Naive thymus-derived CD4-positive, alpha-beta T cell (primary cell): ENCODE results near the gene NOS3. TPM values are rescaled to one million over a fixed set of nuclear protein-coding genes. Genes with fewer than 3 reads are reported as not detected.

ENCODE experiments used
- ATAC-seq: fragments of 150-1000 bp; cut with Tn5 transposase; 2 replicates; pipeline ENCODE4 v1.10.0; 2021; ENCODE audit warnings: mild to moderate bottlenecking, moderate library complexity
- CTCF ChIA-PET: fragments of 350-600 bp; sonication (Branson Sonifier 250); formaldehyde crosslinking; loops from one replicate; lab custom pipeline; 2021; ENCODE audit warnings: antibody characterized with exemption; lab: Charles Lee
- POLR2A ChIA-PET: fragments of 350-600 bp; sonication (Branson Sonifier 250); formaldehyde crosslinking; loops from one replicate; lab custom pipeline; 2021; ENCODE audit warnings: antibody characterized with exemption, inconsistent platforms; lab: Charles Lee
- DNase-seq, 9 donors: peaks; one replicate each; pipeline versions ENCODE4 v3.0.0 to v3.0.0-alpha.2; 2020 to 2022; ENCODE audit warnings: mixed read lengths in 1 of 9
- H3K27ac ChIP-seq: one replicate; pipeline ENCODE4 v1.7.0; 2013; ENCODE audit warnings: mild to moderate bottlenecking, low read depth, low read length, moderate library complexity
- H3K27me3 ChIP-seq, 2 donors: one replicate each; pipeline ENCODE4 v1.7.0; 2013; ENCODE audit warnings: low read length in 2 of 2, mild to moderate bottlenecking in 2 of 2, moderate library complexity in 2 of 2; ENCODE audit not compliant: control insufficient read depth in 2 of 2, insufficient read depth in 2 of 2
- H3K36me3 ChIP-seq, 3 experiments: 1 replicate in 2 of 3; 2 replicates in 1 of 3; pipeline ENCODE4 v1.7.0; 2013; ENCODE audit warnings: low read length in 3 of 3, mild to moderate bottlenecking in 3 of 3, moderate library complexity in 1 of 3; ENCODE audit not compliant: insufficient read depth in 3 of 3, control insufficient read depth in 2 of 3
- H3K4me1 ChIP-seq, 2 donors: one replicate each; pipeline ENCODE4 v1.7.0; 2013; ENCODE audit warnings: low read length in 2 of 2, mild to moderate bottlenecking in 2 of 2, moderate library complexity in 1 of 2; ENCODE audit not compliant: control insufficient read depth in 2 of 2, insufficient read depth in 2 of 2
- H3K4me3 ChIP-seq: 2 replicates; pipeline ENCODE4 v1.7.0; 2013; ENCODE audit warnings: mild to moderate bottlenecking, low read length
- H3K9me3 ChIP-seq, 3 experiments: 1 replicate in 2 of 3; 2 replicates in 1 of 3; pipeline ENCODE4 v1.7.0; 2013; ENCODE audit warnings: low read length in 3 of 3; ENCODE audit not compliant: control insufficient read depth in 2 of 3
- H3K27ac Mint-ChIP-seq, 9 donors: one replicate each; pipeline ENCODE4 v1.8.0; 2020 to 2022; ENCODE audit warnings: mixed read lengths in 9 of 9, mild to moderate bottlenecking in 8 of 9, moderate library complexity in 5 of 9, inconsistent platforms in 2 of 9
- H3K27me3 Mint-ChIP-seq, 5 donors: one replicate each; pipeline ENCODE4 v1.8.0; 2021 to 2022; ENCODE audit warnings: mixed read lengths in 5 of 5, mild to moderate bottlenecking in 1 of 5
- H3K36me3 Mint-ChIP-seq, 5 donors: one replicate each; pipeline ENCODE4 v1.8.0; 2020 to 2022; ENCODE audit warnings: mixed read lengths in 5 of 5, mild to moderate bottlenecking in 3 of 5, inconsistent platforms in 1 of 5
- H3K4me1 Mint-ChIP-seq, 7 donors: one replicate each; pipeline ENCODE4 v1.8.0; 2020 to 2022; ENCODE audit warnings: mixed read lengths in 7 of 7, mild to moderate bottlenecking in 3 of 7, inconsistent platforms in 1 of 7
- H3K4me3 Mint-ChIP-seq, 10 donors: one replicate each; pipeline ENCODE4 v1.8.0; 2020 to 2022; ENCODE audit warnings: mild to moderate bottlenecking in 10 of 10, mixed read lengths in 10 of 10, moderate library complexity in 6 of 10, inconsistent platforms in 2 of 10
- H3K9me3 Mint-ChIP-seq, 11 donors: one replicate each; pipeline ENCODE4 v1.8.0; 2020 to 2022; ENCODE audit warnings: mixed read lengths in 11 of 11, mild to moderate bottlenecking in 4 of 11, inconsistent platforms in 1 of 11, moderate library complexity in 1 of 11
- intact Hi-C, 2 donors: fragments of 100-400 bp; cut with micrococcal nuclease; formaldehyde crosslinking; loops; one replicate each; pipeline ENCODE4 v1.15.1; 2023
- polyA plus RNA-seq, 2 donors: library from polyadenylated mRNA; unstranded; fragments of 300-500 nt; fragmentation: Illumina TruSeq; gene quantifications; one replicate each; pipeline ENCODE4 v1.2.3, GENCODE V29; 2021
- total RNA-seq, 6 experiments: library from RNA in 5 of 6; stranded (reverse) in 5 of 6; gene quantifications; 1 replicate in 5 of 6; 2 replicates in 1 of 6; pipeline ENCODE4 v1.2.3 and lab custom pipeline; 2021 to 2026

Gene NOS3
- total and polyA plus RNA-seq, 7 experiments from 2014 or later, result 2.8 to 19.1 (median 7.9) TPM

- H3K27ac ChIP-seq, result no peak overlapping the region
- H3K4me1 ChIP-seq, result no peaks in the 10 kb centered on the region
- CTCF ChIA-PET, result no interaction called here
- Mint-ChIP-seq H3K36me3 (peaks cover 1 to 22% (median 5%) of the 10 kb centered on the region in 5 donors), H3K4me1 (peaks cover 3 to 31% (median 23%) of the 10 kb centered on the region in 7 donors), H3K9me3 (no peaks in the 10 kb centered on the region), H3K27me3 (peaks cover 27 to 35% (median 32%) of the 10 kb centered on the region in 5 donors), H3K4me3 (no peak overlapping the region), H3K27ac (no peak overlapping the region)
- H3K36me3 ChIP-seq, result peaks cover 0 to 13% (median 0%) of the 10 kb centered on the region in 3 experiments
- H3K27me3 ChIP-seq, result no peaks in the 10 kb centered on the region
- POLR2A ChIA-PET, result no interaction called here
- H3K9me3 ChIP-seq, result no peaks in the 10 kb centered on the region
- H3K4me3 ChIP-seq, result no peak overlapping the region
- no peak for ATAC-seq
- intact Hi-C loops, result no loop called here
- DNase-seq, result no peak
Observed at GRCh38 chr7:150955519-150956394, 35.1 kb upstream of the NOS3 start.

DNA sequence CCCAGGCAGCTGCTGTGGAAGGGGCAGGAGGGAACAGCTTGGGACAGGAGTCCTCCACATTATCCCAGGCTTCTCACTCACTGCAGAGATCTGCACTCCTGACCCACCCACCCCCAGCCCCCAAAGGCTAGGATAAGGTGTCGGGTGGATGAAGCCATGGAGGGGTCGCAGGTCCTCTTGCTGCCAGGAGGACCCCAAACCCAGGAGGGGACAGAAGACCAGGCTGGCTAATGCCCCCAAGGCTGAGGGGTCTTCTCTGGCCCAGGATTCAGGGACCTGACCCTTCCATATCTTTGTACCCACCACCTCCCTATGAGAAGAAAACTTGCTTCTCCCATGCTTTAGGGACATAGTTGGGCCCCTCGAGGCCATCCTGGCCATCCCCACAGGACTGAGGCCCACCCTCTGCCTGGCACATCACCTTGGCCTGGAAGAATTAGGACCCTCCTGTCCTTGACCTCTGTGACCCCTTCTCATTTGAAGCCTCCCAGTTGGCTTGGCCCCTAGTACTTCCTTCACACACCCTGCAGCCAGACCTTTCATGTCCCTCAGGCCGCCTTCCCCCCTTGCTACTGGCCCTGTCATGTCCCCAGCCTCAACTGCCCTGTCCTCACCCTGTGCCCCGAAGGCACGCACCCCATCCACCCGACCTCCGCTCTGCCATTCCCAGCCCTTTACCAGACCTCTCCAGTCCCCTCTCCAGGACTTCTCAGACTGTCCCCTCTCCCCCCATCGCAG lies 34.3 kb upstream of the NOS3 start:
- Mint-ChIP-seq H3K4me1 (peaks cover 3 to 33% (median 23%) of the 10 kb centered on the region in 7 donors), H3K9me3 (no peaks in the 10 kb centered on the region), H3K4me3 (peak overlapping the region in 1 of 10 donors; percentile 41), H3K27me3 (peaks cover 27 to 35% (median 33%) of the 10 kb centered on the region in 5 donors), H3K27ac (no peak overlapping the region), H3K36me3 (peaks cover 1 to 19% (median 5%) of the 10 kb centered on the region in 5 donors)
- Histone ChIP-seq H3K9me3 (no peaks in the 10 kb centered on the region), H3K36me3 (peaks cover 0 to 8% (median 0%) of the 10 kb centered on the region in 3 experiments), H3K27ac (no peak overlapping the region), H3K4me3 (no peak overlapping the region), H3K4me1 (no peaks in the 10 kb centered on the region), H3K27me3 (no peaks in the 10 kb centered on the region)
- intact Hi-C loops, result no loop called here
- DNase-seq (no peak), ATAC-seq (no peak)
- CTCF ChIA-PET, result interaction anchor here (0.6 kb wide), 1 partner anchor 157 kb away, joined by 3 read pairs; no protein-coding TSS in a partner anchor
- POLR2A ChIA-PET, result no interaction called here

- Mint-ChIP-seq H3K27ac (no peak overlapping the region), H3K27me3 (peaks cover 27 to 35% (median 34%) of the 10 kb centered on the region in 5 donors), H3K4me3 (peak overlapping the region in 3 of 10 donors; percentile 16 to 48 (median 41)), H3K4me1 (peaks cover 4 to 36% (median 23%) of the 10 kb centered on the region in 7 donors), H3K36me3 (peaks cover 1 to 14% (median 5%) of the 10 kb centered on the region in 5 donors), H3K9me3 (no peaks in the 10 kb centered on the region)
- ATAC-seq (no peak), DNase-seq (no peak)
- H3K9me3 ChIP-seq, result no peaks in the 10 kb centered on the region
- H3K4me1 ChIP-seq, result no peaks in the 10 kb centered on the region
- H3K27me3 ChIP-seq, result no peaks in the 10 kb centered on the region
- H3K4me3 ChIP-seq, result no peak overlapping the region
- H3K36me3 ChIP-seq, result no peaks in the 10 kb centered on the region
- CTCF ChIA-PET, result interaction anchor here (0.6 kb wide), 1 partner anchor 156 kb away, joined by 3 read pairs; no protein-coding TSS in a partner anchor
- intact Hi-C loops, result no loop called here
- POLR2A ChIA-PET, result no interaction called here
- no peak overlapping the region for H3K27ac ChIP-seq
Observed at GRCh38 chr7:150957133-150958020, 33.4 kb upstream of the NOS3 start.

DNA sequence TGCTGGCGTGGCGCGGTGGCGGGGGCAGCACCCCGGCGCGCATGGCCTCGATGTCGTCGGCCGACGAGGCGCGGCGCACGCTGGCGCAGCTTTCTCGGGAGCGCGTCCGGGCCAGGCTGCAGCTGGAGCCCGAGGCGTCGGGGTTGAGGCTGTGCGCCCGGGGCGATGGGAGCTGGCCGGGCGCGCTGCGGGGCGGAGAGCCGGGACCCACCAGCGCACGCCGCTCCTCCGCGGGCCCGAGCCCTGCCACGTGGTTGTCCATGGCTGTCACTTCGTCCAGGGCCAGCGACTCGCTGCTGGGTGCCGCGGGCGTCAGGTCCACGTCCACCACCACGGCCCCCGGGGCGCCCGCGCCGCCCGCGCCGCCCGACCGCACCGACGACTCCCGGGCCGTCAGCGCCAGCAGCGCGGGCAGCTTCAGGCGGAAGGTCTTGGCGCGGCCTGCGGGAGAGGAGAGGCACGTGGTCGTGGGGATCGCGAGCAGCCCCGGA lies 32.7 kb upstream of the NOS3 start:
- peaks cover 27 to 36% (median 35%) of the 10 kb centered on the region in 5 donors for H3K27me3 Mint-ChIP-seq
- no peak for DNase-seq
- no peaks in the 10 kb centered on the region for H3K4me1 ChIP-seq

DNA sequence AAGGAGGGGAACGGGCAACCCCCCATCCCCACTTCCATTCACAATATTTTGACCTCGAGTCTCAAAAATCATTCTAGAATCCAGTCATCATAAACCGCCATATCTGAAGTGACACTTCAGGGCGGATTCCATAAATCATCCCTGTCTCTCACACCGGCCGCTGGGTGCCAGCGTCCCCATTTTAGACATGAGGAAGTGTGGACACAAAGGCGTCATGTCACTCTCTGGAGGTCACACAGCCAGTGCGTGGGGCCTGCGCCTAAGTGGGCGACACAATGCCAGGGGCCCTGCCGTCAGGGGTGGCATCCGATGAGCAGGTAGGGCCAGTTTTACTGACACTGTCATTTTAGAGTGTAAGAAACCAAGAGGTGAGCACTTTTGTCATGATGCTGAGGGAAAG lies 32.2 kb upstream of the NOS3 start:
- no peaks in the 10 kb centered on the region for H3K9me3 Mint-ChIP-seq
- H3K4me3 ChIP-seq, result no peak overlapping the region
- no peak for DNase-seq
- no peaks in the 10 kb centered on the region for H3K4me1 ChIP-seq
- H3K4me3 Mint-ChIP-seq, result peak overlapping the region in 3 of 10 donors; percentile 32 to 63 (median 42)
- no peaks in the 10 kb centered on the region for H3K27me3 ChIP-seq
- ChIA-PET CTCF (interaction anchor here (9.3 kb wide), 1 partner anchor 27 kb away, joined by 95 read pairs; no protein-coding TSS in a partner anchor), POLR2A (interaction anchor here (1.2 kb wide), 1 partner anchor 16 kb away, joined by 3 read pairs; no protein-coding TSS in a partner anchor)
- peaks cover 27 to 36% (median 35%) of the 10 kb centered on the region in 5 donors for H3K27me3 Mint-ChIP-seq
- no peak for ATAC-seq
- H3K36me3 Mint-ChIP-seq, result peaks cover 1 to 10% (median 5%) of the 10 kb centered on the region in 5 donors
- H3K36me3 ChIP-seq, result no peaks in the 10 kb centered on the region
- intact Hi-C loops, result no loop called here
- H3K9me3 ChIP-seq, result no peaks in the 10 kb centered on the region
- H3K27ac ChIP-seq, result no peak overlapping the region
- peaks cover 9 to 42% (median 28%) of the 10 kb centered on the region in 7 donors for H3K4me1 Mint-ChIP-seq
- H3K27ac Mint-ChIP-seq, result no peak overlapping the region

More for the DNA sequence above, 32.7 kb upstream of the NOS3 start:
- Histone ChIP-seq H3K9me3 (no peaks in the 10 kb centered on the region), H3K27ac (no peak overlapping the region), H3K4me3 (no peak overlapping the region), H3K27me3 (no peaks in the 10 kb centered on the region), H3K36me3 (no peaks in the 10 kb centered on the region)
- Mint-ChIP-seq H3K4me1 (peaks cover 9 to 42% (median 28%) of the 10 kb centered on the region in 7 donors), H3K4me3 (peak overlapping the region in 1 of 10 donors; percentile 48), H3K9me3 (no peaks in the 10 kb centered on the region), H3K36me3 (peaks cover 1 to 13% (median 5%) of the 10 kb centered on the region in 5 donors), H3K27ac (no peak overlapping the region)
- intact Hi-C loops, result no loop called here
- no peak for ATAC-seq
- ChIA-PET CTCF (no interaction called here), POLR2A (no interaction called here)
